Lower lobe of right lung (tissue), 2 donors: ENCODE measurements around the gene DHRSX. TPM values are rescaled to one million over a fixed set of nuclear protein-coding genes. Genes with fewer than 3 reads are reported as not detected.

Experiments used
- ATAC-seq, 2 donors: fragments of 200-7000 bp; cut with Tn5 transposase; one replicate each; pipeline ENCODE4 v1.9.1; 2020 to 2022; ENCODE audit warnings: mild to moderate bottlenecking in 2 of 2, moderate library complexity in 2 of 2
- DNase-seq: peaks from one replicate; pipeline ENCODE4 v3.0.0-alpha.2; 2020
- H3K27ac ChIP-seq: fragments of 200-600 bp; one replicate; pipeline ENCODE4 v1.8.0; 2022
- H3K27me3 ChIP-seq: fragments of 200-600 bp; one replicate; pipeline ENCODE4 v1.8.0; 2022; ENCODE audit warnings: low read depth
- H3K36me3 ChIP-seq: fragments of 200-600 bp; one replicate; pipeline ENCODE4 v1.8.0; 2022; ENCODE audit warnings: mild to moderate bottlenecking
- H3K4me1 ChIP-seq: fragments of 200-600 bp; one replicate; pipeline ENCODE4 v1.8.0; 2022
- H3K4me3 ChIP-seq: fragments of 200-600 bp; one replicate; pipeline ENCODE4 v1.8.0; 2022; ENCODE audit warnings: mild to moderate bottlenecking
- H3K9me3 ChIP-seq: fragments of 200-600 bp; one replicate; pipeline ENCODE4 v1.8.0; 2022
- CTCF ChIP-seq: fragments of 200-600 bp; IDR thresholded peaks from one replicate; pipeline ENCODE4 v1.8.0; 2022; ENCODE audit warnings: antibody characterized with exemption, mild to moderate bottlenecking
- intact Hi-C: fragments of 100-400 bp; cut with DNase I; formaldehyde crosslinking; loops from one replicate; pipeline ENCODE4 v1.11.0; 2022
- total RNA-seq: library from RNA; stranded (reverse); fragmentation: NEBNext Ultra II Directional; extraction: Animal tissue kit (Norgen Biotek cat#: 25700); gene quantifications from one replicate; pipeline ENCODE4 v1.2.1, GENCODE V29; 2021
- donor health status: DM: no; HTN: yes; CAD: no; lungs with severe emphysema.

Gene DHRSX
- total RNA-seq, 1 donor from 2014 or later = 31.9 TPM

GRCh38 chrX:2340991-2341390, 159.8 kb downstream of the DHRSX start:
- H3K9me3 ChIP-seq = no peaks in the 10 kb centered on the region
- intact Hi-C loops = no loop called here
- no peaks in the 10 kb centered on the region for H3K27me3 ChIP-seq
- no peak overlapping the region for H3K4me3 ChIP-seq
- no peaks in the 10 kb centered on the region for H3K4me1 ChIP-seq
- no peak overlapping the region for H3K27ac ChIP-seq
- H3K36me3 ChIP-seq = no peaks in the 10 kb centered on the region
- ATAC-seq (no peak), DNase-seq (no peak)
- no peak for TF ChIP-seq CTCF

GRCh38 chrX:2336181-2336580, 164.6 kb downstream of the DHRSX start:
- no peaks in the 10 kb centered on the region for H3K36me3 ChIP-seq
- ATAC-seq = no peak

GRCh38 chrX:2334237-2334636, 166.5 kb downstream of the DHRSX start:
- DNase-seq = no peak
- H3K27ac ChIP-seq = no peak overlapping the region
- ATAC-seq = no peak
- intact Hi-C loops = no loop called here
- H3K36me3 ChIP-seq = no peaks in the 10 kb centered on the region
- no peak for TF ChIP-seq CTCF
- no peaks in the 10 kb centered on the region for H3K4me1 ChIP-seq
- H3K27me3 ChIP-seq = no peaks in the 10 kb centered on the region
- no peak overlapping the region for H3K4me3 ChIP-seq
- no peaks in the 10 kb centered on the region for H3K9me3 ChIP-seq

More at GRCh38 chrX:2336181-2336580, 164.6 kb downstream of the DHRSX start:
- Histone ChIP-seq H3K4me1 (no peaks in the 10 kb centered on the region), H3K27ac (no peak overlapping the region), H3K9me3 (no peaks in the 10 kb centered on the region), H3K27me3 (no peaks in the 10 kb centered on the region), H3K4me3 (no peak overlapping the region)
- no peak for DNase-seq
- TF ChIP-seq CTCF = no peak
- intact Hi-C loops = no loop called here

- no peaks in the 10 kb centered on the region for H3K27me3 ChIP-seq
- intact Hi-C loops = no loop called here
- no peaks in the 10 kb centered on the region for H3K36me3 ChIP-seq
- H3K27ac ChIP-seq = no peak overlapping the region
- no peaks in the 10 kb centered on the region for H3K9me3 ChIP-seq
- H3K4me3 ChIP-seq = no peak overlapping the region
- no peaks in the 10 kb centered on the region for H3K4me1 ChIP-seq
- DNase-seq = no peak
- no peak for ATAC-seq
- no peak for TF ChIP-seq CTCF
Observed at GRCh38 chrX:2332252-2332651, 168.5 kb downstream of the DHRSX start.

- no peaks in the 10 kb centered on the region for H3K27me3 ChIP-seq
- intact Hi-C loops = no loop called here
- ATAC-seq (no peak), DNase-seq (no peak)
- H3K36me3 ChIP-seq = no peaks in the 10 kb centered on the region
- no peak overlapping the region for H3K27ac ChIP-seq
- H3K4me3 ChIP-seq = no peak overlapping the region
- no peaks in the 10 kb centered on the region for H3K4me1 ChIP-seq
- TF ChIP-seq CTCF = no peak
- H3K9me3 ChIP-seq = no peaks in the 10 kb centered on the region
Observed at GRCh38 chrX:2330910-2331309, 169.9 kb downstream of the DHRSX start.

GRCh38 chrX:2330487-2330886, 170.3 kb downstream of the DHRSX start:
- H3K36me3 ChIP-seq = no peaks in the 10 kb centered on the region

More at GRCh38 chrX:2330487-2330886, 170.3 kb downstream of the DHRSX start:
- Histone ChIP-seq H3K27ac (no peak overlapping the region), H3K4me1 (no peaks in the 10 kb centered on the region), H3K27me3 (no peaks in the 10 kb centered on the region), H3K4me3 (no peak overlapping the region), H3K9me3 (no peaks in the 10 kb centered on the region)
- no peak for DNase-seq
- TF ChIP-seq CTCF = no peak
- intact Hi-C loops = no loop called here
- ATAC-seq = no peak
